ENCODE measurements around the gene FBXL13.

Gene FBXL13

DNA sequence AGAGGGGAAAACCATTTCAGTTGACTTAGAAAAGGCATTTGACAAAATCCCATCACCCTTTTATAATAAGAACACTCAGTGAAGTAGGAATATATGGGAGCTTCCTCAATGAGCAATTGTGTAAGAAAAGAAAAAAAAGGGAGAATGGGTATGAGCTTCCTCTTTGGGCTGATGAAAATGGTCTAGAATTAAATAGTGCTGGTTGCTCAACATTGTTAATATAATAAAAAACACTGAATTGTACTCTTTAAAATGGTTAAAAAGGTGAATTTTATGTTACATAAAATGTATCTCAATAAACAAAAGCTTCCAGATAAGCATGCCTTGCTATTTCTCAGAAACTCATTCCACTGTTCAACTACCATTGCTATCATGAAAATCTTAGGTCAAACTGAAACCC is 121.2 kb downstream of the FBXL13 start:
- no peak overlapping the region for H3K4me3 ChIP-seq (ENCODE audit: low read depth in 1 of 2, low read length in 1 of 2)
- H3K27ac ChIP-seq = peak overlapping the region; percentile 42
- no peaks in the 10 kb centered on the region for H3K36me3 ChIP-seq
- peaks cover 5 to 12% of the 10 kb centered on the region in 2 experiments for H3K4me1 ChIP-seq (ENCODE audit: control insufficient read depth in 1 of 2, insufficient read depth in 1 of 2, low read depth in 1 of 2, low read length in 1 of 2)
- TF ChIP-seq, protein P1, sequence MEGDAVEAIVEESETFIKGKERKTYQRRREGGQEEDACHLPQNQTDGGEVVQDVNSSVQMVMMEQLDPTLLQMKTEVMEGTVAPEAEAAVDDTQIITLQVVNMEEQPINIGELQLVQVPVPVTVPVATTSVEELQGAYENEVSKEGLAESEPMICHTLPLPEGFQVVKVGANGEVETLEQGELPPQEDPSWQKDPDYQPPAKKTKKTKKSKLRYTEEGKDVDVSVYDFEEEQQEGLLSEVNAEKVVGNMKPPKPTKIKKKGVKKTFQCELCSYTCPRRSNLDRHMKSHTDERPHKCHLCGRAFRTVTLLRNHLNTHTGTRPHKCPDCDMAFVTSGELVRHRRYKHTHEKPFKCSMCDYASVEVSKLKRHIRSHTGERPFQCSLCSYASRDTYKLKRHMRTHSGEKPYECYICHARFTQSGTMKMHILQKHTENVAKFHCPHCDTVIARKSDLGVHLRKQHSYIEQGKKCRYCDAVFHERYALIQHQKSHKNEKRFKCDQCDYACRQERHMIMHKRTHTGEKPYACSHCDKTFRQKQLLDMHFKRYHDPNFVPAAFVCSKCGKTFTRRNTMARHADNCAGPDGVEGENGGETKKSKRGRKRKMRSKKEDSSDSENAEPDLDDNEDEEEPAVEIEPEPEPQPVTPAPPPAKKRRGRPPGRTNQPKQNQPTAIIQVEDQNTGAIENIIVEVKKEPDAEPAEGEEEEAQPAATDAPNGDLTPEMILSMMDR (IDR thresholded peaks at IDR 0.05) = no peak
- H3K9me3 ChIP-seq = no peaks in the 10 kb centered on the region
- H3K27me3 ChIP-seq = no peaks in the 10 kb centered on the region

DNA sequence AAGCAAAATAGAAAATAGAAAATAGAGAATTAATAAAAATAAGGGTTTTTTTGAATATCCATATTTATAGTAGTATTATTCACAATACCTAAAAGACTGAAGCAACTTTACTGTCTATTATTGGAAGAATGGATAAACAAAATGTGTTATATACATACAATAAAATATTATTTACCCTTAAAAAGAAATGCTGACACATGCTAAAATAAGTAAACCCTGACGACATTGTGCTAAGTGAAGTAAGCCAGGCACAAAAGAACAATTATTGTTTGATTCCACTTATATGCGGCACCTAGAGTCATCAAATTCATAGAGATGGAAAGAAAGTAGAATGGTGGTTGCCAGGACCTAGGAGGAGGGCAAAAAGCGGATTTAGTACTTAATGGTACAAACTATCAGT is 122.8 kb downstream of the FBXL13 start:
- no peaks in the 10 kb centered on the region for H3K36me3 ChIP-seq
- H3K9me3 ChIP-seq = no peaks in the 10 kb centered on the region
- no peak overlapping the region for H3K27ac ChIP-seq
- no peak overlapping the region for H3K4me3 ChIP-seq (ENCODE audit: low read depth in 1 of 2, low read length in 1 of 2)
- no peaks in the 10 kb centered on the region for H3K27me3 ChIP-seq
- peaks cover 5 to 12% of the 10 kb centered on the region in 2 experiments for H3K4me1 ChIP-seq (ENCODE audit: control insufficient read depth in 1 of 2, insufficient read depth in 1 of 2, low read depth in 1 of 2, low read length in 1 of 2)
- TF ChIP-seq, protein P1 (IDR thresholded peaks at IDR 0.05) = no peak

GRCh38 chr7:102944241-102944640 is 130.4 kb downstream of the FBXL13 start:
- Histone ChIP-seq H3K27ac (no peak overlapping the region), H3K9me3 (no peaks in the 10 kb centered on the region), H3K4me1 (ENCODE audit: control insufficient read depth in 1 of 2, insufficient read depth in 1 of 2, low read depth in 1 of 2, low read length in 1 of 2) (no peaks in the 10 kb centered on the region), H3K36me3 (no peaks in the 10 kb centered on the region), H3K27me3 (no peaks in the 10 kb centered on the region), H3K4me3 (ENCODE audit: low read depth in 1 of 2, low read length in 1 of 2) (no peak overlapping the region)
- TF ChIP-seq, protein P1 (IDR thresholded peaks at IDR 0.05) = no peak

GRCh38 chr7:102943423-102944169 is 131.0 kb downstream of the FBXL13 start:
- Histone ChIP-seq H3K36me3 (no peaks in the 10 kb centered on the region), H3K27me3 (no peaks in the 10 kb centered on the region), H3K9me3 (no peaks in the 10 kb centered on the region), H3K27ac (no peak overlapping the region), H3K4me3 (ENCODE audit: low read depth in 1 of 2, low read length in 1 of 2) (no peak overlapping the region), H3K4me1 (ENCODE audit: control insufficient read depth in 1 of 2, insufficient read depth in 1 of 2, low read depth in 1 of 2, low read length in 1 of 2) (peaks cover under 1% of the 10 kb centered on the region in 2 experiments)
- TF ChIP-seq, protein P1 (IDR thresholded peaks at IDR 0.05) = no peak

DNA sequence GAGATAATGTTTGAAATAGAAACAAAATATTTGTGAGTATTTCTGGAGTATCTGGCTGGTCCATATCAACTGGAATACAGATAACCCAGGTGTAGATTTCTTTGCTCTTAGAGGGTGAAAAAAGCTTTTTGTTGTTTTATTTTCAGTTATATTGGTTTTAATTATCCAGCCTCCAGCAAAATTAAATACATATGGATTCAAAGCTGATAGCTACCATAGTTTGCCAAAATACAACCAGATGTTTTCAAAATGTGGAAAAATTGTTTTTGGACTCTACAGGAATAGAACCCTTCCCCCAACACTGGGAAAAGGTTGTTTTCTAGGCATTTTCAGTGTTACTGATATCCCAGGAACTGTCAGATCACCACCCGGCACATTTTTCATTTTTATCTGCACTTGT is 131.7 kb downstream of the FBXL13 start:
- Histone ChIP-seq H3K27me3 (no peaks in the 10 kb centered on the region), H3K36me3 (no peaks in the 10 kb centered on the region), H3K4me3 (ENCODE audit: low read depth in 1 of 2, low read length in 1 of 2) (no peak overlapping the region), H3K4me1 (ENCODE audit: control insufficient read depth in 1 of 2, insufficient read depth in 1 of 2, low read depth in 1 of 2, low read length in 1 of 2) (peaks cover 6 to 8% of the 10 kb centered on the region in 2 experiments), H3K27ac (no peak overlapping the region), H3K9me3 (no peaks in the 10 kb centered on the region)
- TF ChIP-seq, protein P1 (IDR thresholded peaks at IDR 0.05) = no peak
